H9 (cell line): Measurements from ENCODE around the gene ACADSB. TPM values are rescaled to one million over a fixed set of nuclear protein-coding genes. Genes with fewer than 3 reads are reported as not detected.

Source experiments
- DNase-seq: peaks from one replicate; pipeline ENCODE4 v3.0.0-alpha.2; 2017
- H2AFZ ChIP-seq: one replicate; pipeline ENCODE4 v1.6.1; 2013; ENCODE audit warnings: mild to moderate bottlenecking, low read length, control low read depth, moderate library complexity
- H2AK5ac ChIP-seq: 2 replicates; pipeline ENCODE4 v1.6.1; 2013; ENCODE audit warnings: low read length, control low read depth, mixed read lengths; ENCODE audit not compliant: insufficient read length
- H2BK120ac ChIP-seq: one replicate; pipeline ENCODE4 v1.6.1; 2013; ENCODE audit warnings: low read depth, mild to moderate bottlenecking, low read length, control low read depth, inconsistent platforms; ENCODE audit not compliant: poor library complexity, severe bottlenecking
- H2BK12ac ChIP-seq: 2 replicates; pipeline ENCODE4 v1.6.1; 2013; ENCODE audit warnings: low read length, control low read depth, mixed read lengths, low read depth; ENCODE audit not compliant: insufficient read length
- H2BK15ac ChIP-seq: 2 replicates; pipeline ENCODE4 v1.6.1; 2013; ENCODE audit warnings: low read depth, low read length, control low read depth
- H2BK20ac ChIP-seq: one replicate; pipeline ENCODE4 v1.6.1; 2013; ENCODE audit warnings: low read depth, mild to moderate bottlenecking, low read length, control low read depth, inconsistent platforms; ENCODE audit not compliant: poor library complexity, severe bottlenecking
- H2BK5ac ChIP-seq: 2 replicates; pipeline ENCODE4 v1.6.1; 2013; ENCODE audit warnings: low read length, control low read depth, mixed read lengths; ENCODE audit not compliant: insufficient read length
- H3K14ac ChIP-seq: 2 replicates; pipeline ENCODE4 v1.6.1; 2013; ENCODE audit warnings: low read length, control low read depth; ENCODE audit not compliant: insufficient read depth
- H3K18ac ChIP-seq: 2 replicates; pipeline ENCODE4 v1.6.1; 2013; ENCODE audit warnings: low read depth, mild to moderate bottlenecking, mixed read lengths, low read length, control low read depth; ENCODE audit not compliant: insufficient read length
- H3K23ac ChIP-seq: 2 replicates; pipeline ENCODE4 v1.6.1; 2013; ENCODE audit warnings: low read length, control low read depth, mixed read lengths, low read depth; ENCODE audit not compliant: insufficient read length
- H3K23me2 ChIP-seq: 2 replicates; pipeline ENCODE4 v1.6.1; 2013; ENCODE audit warnings: low read depth, mild to moderate bottlenecking, mixed read lengths, low read length, control low read depth; ENCODE audit not compliant: insufficient read length, poor library complexity, severe bottlenecking
- H3K27ac ChIP-seq: 2 replicates; pipeline ENCODE4 v1.5.1; 2013; ENCODE audit warnings: low read length, control low read depth, mixed read lengths, low read depth; ENCODE audit not compliant: insufficient read length
- H3K27me3 ChIP-seq: 2 replicates; pipeline ENCODE4 v1.6.1; 2013; ENCODE audit warnings: low read length, control low read depth, inconsistent platforms; ENCODE audit not compliant: insufficient read depth
- H3K4ac ChIP-seq: 2 replicates; pipeline ENCODE4 v1.6.1; 2013; ENCODE audit warnings: low read depth, mild to moderate bottlenecking, control low read depth, inconsistent platforms, low read length, moderate library complexity
- H3K4me1 ChIP-seq: 2 replicates; pipeline ENCODE4 v1.6.1; 2013; ENCODE audit warnings: low read length, control low read depth, inconsistent platforms; ENCODE audit not compliant: insufficient read depth
- H3K4me2 ChIP-seq: 2 replicates; pipeline ENCODE4 v1.6.1; 2013; ENCODE audit warnings: low read length, control low read depth, mixed read lengths; ENCODE audit not compliant: insufficient read length, insufficient read depth
- H3K56ac ChIP-seq: 2 replicates; pipeline ENCODE4 v1.6.1; 2013; ENCODE audit warnings: low read depth, mild to moderate bottlenecking, mixed read lengths, low read length, control low read depth; ENCODE audit not compliant: insufficient read length
- H3K79me1 ChIP-seq: 2 replicates; pipeline ENCODE4 v1.6.1; 2013; ENCODE audit warnings: low read depth, mild to moderate bottlenecking, moderate library complexity, low read length, control low read depth, inconsistent platforms; ENCODE audit not compliant: insufficient read depth, poor library complexity, severe bottlenecking
- H3K79me2 ChIP-seq: 2 replicates; pipeline ENCODE4 v1.6.1; 2013; ENCODE audit warnings: low read length, control low read depth, inconsistent platforms; ENCODE audit not compliant: insufficient read depth
- H3K9ac ChIP-seq: 2 replicates; pipeline ENCODE4 v1.6.1; 2013; ENCODE audit warnings: low read length, control low read depth, mixed read lengths; ENCODE audit not compliant: insufficient read length; ENCODE audit errors: extremely low read depth
- H3K9me3 ChIP-seq: one replicate; pipeline ENCODE4 v1.6.1; 2013; ENCODE audit warnings: low read depth, low read length, inconsistent platforms; ENCODE audit not compliant: control insufficient read depth
- H3T11ph ChIP-seq: one replicate; pipeline ENCODE4 v1.6.1; 2013; ENCODE audit warnings: mild to moderate bottlenecking, low read length, control low read depth, inconsistent platforms
- H4K20me1 ChIP-seq: one replicate; pipeline ENCODE4 v1.6.1; 2013; ENCODE audit not compliant: control insufficient read depth, insufficient read length, insufficient read depth
- H4K5ac ChIP-seq: 2 replicates; pipeline ENCODE4 v1.6.1; 2013; ENCODE audit warnings: low read depth, mild to moderate bottlenecking, mixed read lengths, low read length, control low read depth; ENCODE audit not compliant: insufficient read length
- H4K8ac ChIP-seq: replicated peaks from 2 replicates; pipeline ENCODE4 v1.6.1; 2013; ENCODE audit warnings: low read length, control low read depth, mixed read lengths, low read depth; ENCODE audit not compliant: insufficient read length
- H4K91ac ChIP-seq: 2 replicates; pipeline ENCODE4 v1.6.1; 2013; ENCODE audit warnings: low read depth, mild to moderate bottlenecking, moderate library complexity, mixed read lengths, low read length, control low read depth; ENCODE audit not compliant: insufficient read length
- H3K27ac Mint-ChIP-seq, 3 experiments: 2 replicates in 2 of 3; 3 replicates in 1 of 3; pipeline ENCODE4 v1.8.0; 2020 to 2021; ENCODE audit warnings: mixed read lengths in 3 of 3, mild to moderate bottlenecking in 1 of 3, moderate library complexity in 1 of 3
- H3K27me3 Mint-ChIP-seq: 2 replicates; pipeline ENCODE4 v1.8.0; 2021; ENCODE audit warnings: low read depth, mild to moderate bottlenecking, moderate library complexity, mixed read lengths
- H3K36me3 Mint-ChIP-seq, 3 experiments: 2 replicates in 2 of 3; 3 replicates in 1 of 3; pipeline ENCODE4 v1.8.0; 2020 to 2021; ENCODE audit warnings: low read depth in 3 of 3, mixed read lengths in 3 of 3; ENCODE audit not compliant: insufficient read depth in 1 of 3
- H3K4me1 Mint-ChIP-seq, 2 experiments: 2 replicates each; pipeline ENCODE4 v1.8.0; 2020; ENCODE audit warnings: mixed read lengths in 2 of 2
- H3K4me3 Mint-ChIP-seq, 2 experiments: 2 replicates in 1 of 2; 3 replicates in 1 of 2; pipeline ENCODE4 v1.8.0; 2020 to 2021; ENCODE audit warnings: mild to moderate bottlenecking in 2 of 2, mixed read lengths in 2 of 2, moderate library complexity in 1 of 2
- H3K9me3 Mint-ChIP-seq, 2 experiments: 2 replicates in 1 of 2; 3 replicates in 1 of 2; pipeline ENCODE4 v1.8.0; 2020; ENCODE audit warnings: mild to moderate bottlenecking in 2 of 2, mixed read lengths in 2 of 2, moderate library complexity in 1 of 2
- WGBS: extraction: QIAGEN DNeasy Blood & Tissue Kit; methylation state at CpG from one replicate; pipeline ENCODE4 v1.1.7; 2013; ENCODE audit warnings: missing lambda C conversion rate, low lambda C conversion rate, mixed read lengths; ENCODE audit not compliant: insufficient read length; ENCODE audit errors: extremely low coverage; 5-methylcytosine and 5-hydroxymethylcytosine counted together
- total RNA-seq: library from RNA; stranded (reverse); gene quantifications from 2 replicates; pipeline ENCODE4 v1.2.1, GENCODE V29; 2021
- TF ChIP-seq, protein P1 (sequence below): fragments of 200-600 bp; sonication (generic); conservative IDR thresholded peaks from 3 replicates; pipeline ENCODE4 v1.8.0; 2021; ENCODE audit warnings: antibody characterized with exemption, mild to moderate bottlenecking

ACADSB gene
- total RNA-seq, 1 experiment from 2014 or later = 35.1 TPM

DNA sequence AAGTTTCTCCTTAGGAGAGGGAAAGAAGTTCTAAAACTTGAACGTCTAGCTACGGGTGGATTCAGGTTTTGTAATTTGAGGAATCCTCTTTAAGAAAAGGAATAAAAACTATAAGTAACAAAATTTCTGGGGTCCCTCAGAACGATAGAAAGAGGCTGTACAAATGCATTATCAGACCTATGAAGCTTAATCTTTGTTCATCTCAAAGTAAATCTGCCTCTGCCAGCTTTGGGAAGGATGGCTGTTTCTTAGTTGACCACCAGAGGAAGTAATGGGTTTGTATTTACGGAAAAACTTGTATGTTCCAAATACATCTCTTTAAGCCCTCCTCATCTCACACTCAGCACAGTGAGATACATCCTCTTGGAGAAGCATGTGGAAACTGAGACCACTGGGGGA is 27.7 kb upstream of the ACADSB start:
- no peaks in the 10 kb centered on the region for H3K9me3 ChIP-seq
- no peak overlapping the region for H2BK12ac ChIP-seq
- H3T11ph ChIP-seq = no peak overlapping the region
- H3K79me2 ChIP-seq = no peaks in the 10 kb centered on the region
- peaks cover 4% of the 10 kb centered on the region for H3K23me2 ChIP-seq
- Mint-ChIP-seq H3K27me3 (no peaks in the 10 kb centered on the region; the same call in 1 of the 2 replicates), H3K4me1 (peaks cover 11 to 17% of the 10 kb centered on the region in 2 experiments), H3K4me3 (peak overlapping the region; percentile 86 to 88), H3K27ac (no peak overlapping the region), H3K9me3 (no peaks in the 10 kb centered on the region), H3K36me3 (peaks cover 0 to 9% (median 7%) of the 10 kb centered on the region in 3 experiments; a peak in 3 of 7 replicates)
- no peak overlapping the region for H4K91ac ChIP-seq
- no peaks in the 10 kb centered on the region for H4K20me1 ChIP-seq
- no peak overlapping the region for H2AK5ac ChIP-seq
- H2AFZ ChIP-seq = no peak overlapping the region
- no peak overlapping the region for H4K8ac ChIP-seq
- no peaks in the 10 kb centered on the region for H3K4me1 ChIP-seq
- H3K4ac ChIP-seq = no peak overlapping the region
- TF ChIP-seq, protein P1, sequence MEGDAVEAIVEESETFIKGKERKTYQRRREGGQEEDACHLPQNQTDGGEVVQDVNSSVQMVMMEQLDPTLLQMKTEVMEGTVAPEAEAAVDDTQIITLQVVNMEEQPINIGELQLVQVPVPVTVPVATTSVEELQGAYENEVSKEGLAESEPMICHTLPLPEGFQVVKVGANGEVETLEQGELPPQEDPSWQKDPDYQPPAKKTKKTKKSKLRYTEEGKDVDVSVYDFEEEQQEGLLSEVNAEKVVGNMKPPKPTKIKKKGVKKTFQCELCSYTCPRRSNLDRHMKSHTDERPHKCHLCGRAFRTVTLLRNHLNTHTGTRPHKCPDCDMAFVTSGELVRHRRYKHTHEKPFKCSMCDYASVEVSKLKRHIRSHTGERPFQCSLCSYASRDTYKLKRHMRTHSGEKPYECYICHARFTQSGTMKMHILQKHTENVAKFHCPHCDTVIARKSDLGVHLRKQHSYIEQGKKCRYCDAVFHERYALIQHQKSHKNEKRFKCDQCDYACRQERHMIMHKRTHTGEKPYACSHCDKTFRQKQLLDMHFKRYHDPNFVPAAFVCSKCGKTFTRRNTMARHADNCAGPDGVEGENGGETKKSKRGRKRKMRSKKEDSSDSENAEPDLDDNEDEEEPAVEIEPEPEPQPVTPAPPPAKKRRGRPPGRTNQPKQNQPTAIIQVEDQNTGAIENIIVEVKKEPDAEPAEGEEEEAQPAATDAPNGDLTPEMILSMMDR = peak; percentile 65
- H2BK15ac ChIP-seq = no peak overlapping the region
- H4K5ac ChIP-seq = no peak overlapping the region
- H3K27me3 ChIP-seq = no peaks in the 10 kb centered on the region
- no peak overlapping the region for H3K18ac ChIP-seq
- H3K23ac ChIP-seq = no peak overlapping the region
- no peak overlapping the region for H2BK5ac ChIP-seq
- H3K79me1 ChIP-seq = no peaks in the 10 kb centered on the region
- no peak overlapping the region for H2BK20ac ChIP-seq
- no peak overlapping the region for H3K27ac ChIP-seq
- no CpG with 5 or more reads among the region's 4 CpGs for WGBS
- no peak overlapping the region for H2BK120ac ChIP-seq
- H3K9ac ChIP-seq = no peak overlapping the region
- H3K56ac ChIP-seq = no peak overlapping the region
- H3K14ac ChIP-seq = no peak overlapping the region
- peak overlapping the region; percentile 83 for H3K4me2 ChIP-seq
- no peak for DNase-seq
